ENCODE results near the gene LMBRD1.

DNA sequence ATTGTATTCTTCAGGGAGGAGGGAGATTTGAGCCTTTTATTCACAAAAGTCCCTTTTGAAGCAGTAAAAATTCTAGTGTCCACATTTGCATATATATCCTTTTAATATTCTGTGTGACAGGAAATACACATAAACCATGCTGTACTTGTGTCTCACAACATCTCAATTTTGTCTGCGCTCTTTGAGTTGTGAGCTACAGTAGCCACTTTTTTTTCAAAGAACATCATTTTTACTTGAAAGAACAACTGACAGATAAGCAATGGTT, 21.3 kb downstream of the LMBRD1 start:
- TF ChIP-seq, protein P1, sequence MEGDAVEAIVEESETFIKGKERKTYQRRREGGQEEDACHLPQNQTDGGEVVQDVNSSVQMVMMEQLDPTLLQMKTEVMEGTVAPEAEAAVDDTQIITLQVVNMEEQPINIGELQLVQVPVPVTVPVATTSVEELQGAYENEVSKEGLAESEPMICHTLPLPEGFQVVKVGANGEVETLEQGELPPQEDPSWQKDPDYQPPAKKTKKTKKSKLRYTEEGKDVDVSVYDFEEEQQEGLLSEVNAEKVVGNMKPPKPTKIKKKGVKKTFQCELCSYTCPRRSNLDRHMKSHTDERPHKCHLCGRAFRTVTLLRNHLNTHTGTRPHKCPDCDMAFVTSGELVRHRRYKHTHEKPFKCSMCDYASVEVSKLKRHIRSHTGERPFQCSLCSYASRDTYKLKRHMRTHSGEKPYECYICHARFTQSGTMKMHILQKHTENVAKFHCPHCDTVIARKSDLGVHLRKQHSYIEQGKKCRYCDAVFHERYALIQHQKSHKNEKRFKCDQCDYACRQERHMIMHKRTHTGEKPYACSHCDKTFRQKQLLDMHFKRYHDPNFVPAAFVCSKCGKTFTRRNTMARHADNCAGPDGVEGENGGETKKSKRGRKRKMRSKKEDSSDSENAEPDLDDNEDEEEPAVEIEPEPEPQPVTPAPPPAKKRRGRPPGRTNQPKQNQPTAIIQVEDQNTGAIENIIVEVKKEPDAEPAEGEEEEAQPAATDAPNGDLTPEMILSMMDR (IDR thresholded peaks at IDR 0.05; ENCODE audit: insufficient read depth, low read length, poor library complexity, severe bottlenecking): no peak
- TF ChIP-seq EZH2phosphoT487 (conservative IDR thresholded peaks at IDR 0.05; ENCODE audit: low read length): no peak

Measured in SU-DHL-6 (cell line).